Lung (tissue), 12 donors: ENCODE results near the gene HDC. TPM values are rescaled to one million over a fixed set of nuclear protein-coding genes. Genes with fewer than 3 reads are reported as not detected.

ENCODE experiments used
- ATAC-seq: fragments of 200-7000 bp; cut with Tn5 transposase; one replicate; pipeline ENCODE4 v1.9.1; 2020; ENCODE audit warnings: moderate number of reproducible peaks; ENCODE audit not compliant: insufficient read depth, low FRiP score
- DNase-seq, 3 donors: peaks; one replicate each; pipeline ENCODE4 v3.0.0-alpha.2; 2013 to 2017
- H3K27ac ChIP-seq, 2 donors: one replicate each; pipeline ENCODE4 v1.5.1; 2013; ENCODE audit warnings: mild to moderate bottlenecking in 2 of 2, moderate library complexity in 2 of 2, control low read depth in 1 of 2, inconsistent platforms in 1 of 2, low read depth in 1 of 2, low read length in 1 of 2
- H3K27me3 ChIP-seq, 3 donors: one replicate each; pipeline ENCODE4 v1.5.1; 2013; ENCODE audit warnings: low read length in 2 of 3; ENCODE audit not compliant: control insufficient read depth in 3 of 3, insufficient read depth in 3 of 3
- H3K36me3 ChIP-seq, 4 donors: one replicate each; pipeline ENCODE4 v1.5.1; 2013; ENCODE audit warnings: low read length in 4 of 4, mild to moderate bottlenecking in 1 of 4, moderate library complexity in 1 of 4; ENCODE audit not compliant: control insufficient read depth in 4 of 4, insufficient read depth in 4 of 4
- H3K4me1 ChIP-seq, 5 donors: one replicate each; pipeline ENCODE4 v1.5.1; 2013; ENCODE audit warnings: low read length in 5 of 5, mild to moderate bottlenecking in 2 of 5, moderate library complexity in 1 of 5; ENCODE audit not compliant: control insufficient read depth in 5 of 5, insufficient read depth in 5 of 5
- H3K4me3 ChIP-seq: one replicate; pipeline ENCODE4 v1.5.1; 2013; ENCODE audit warnings: mild to moderate bottlenecking, control low read depth, moderate library complexity
- H3K9ac ChIP-seq, 2 donors: one replicate each; pipeline ENCODE4 v1.5.1; 2013; ENCODE audit warnings: low read length in 2 of 2, control low read depth in 1 of 2; ENCODE audit not compliant: insufficient read depth in 1 of 2
- H3K9me3 ChIP-seq, 4 donors: one replicate each; pipeline ENCODE4 v1.5.1; 2013; ENCODE audit warnings: low read length in 3 of 4, mild to moderate bottlenecking in 1 of 4, moderate library complexity in 1 of 4; ENCODE audit not compliant: control insufficient read depth in 4 of 4, insufficient read depth in 3 of 4
- WGBS, 2 donors: extraction: QIAGEN DNeasy Blood & Tissue Kit; methylation state at CpG; one replicate each; pipeline ENCODE4 v1.1.7; 2013; 5-methylcytosine and 5-hydroxymethylcytosine counted together
- polyA plus RNA-seq, 2 donors: library from polyadenylated mRNA; stranded (reverse); fragments of 200-250 nt; gene quantifications; one replicate each; pipeline ENCODE4 v1.2.1, GENCODE V29; 2013
- total RNA-seq, 2 donors: library from RNA; depleted of rRNA in 1 of 2; stranded (reverse); fragments of >200 nt in 1 of 2; gene quantifications; one replicate each; pipeline ENCODE4 v1.2.1, GENCODE V29; 2014 to 2021
- TF ChIP-seq, protein P1 (sequence below): IDR thresholded peaks from 2 replicates; pipeline ENCODE4 v1.5.1; 2012; ENCODE audit warnings: mild to moderate bottlenecking; ENCODE audit errors: control extremely low read depth, extremely low read depth
- donor health status: control.
- donor health status: control.
- donor health status: Bipolar disorder and iron deficiency.
- donor health status: healthy.
- donor health status: DM: yes; HTN: yes; CAD: no.

The HDC gene
- total and polyA plus RNA-seq, 4 donors = 0.57 to 8.6 (median 1.1) TPM

DNA sequence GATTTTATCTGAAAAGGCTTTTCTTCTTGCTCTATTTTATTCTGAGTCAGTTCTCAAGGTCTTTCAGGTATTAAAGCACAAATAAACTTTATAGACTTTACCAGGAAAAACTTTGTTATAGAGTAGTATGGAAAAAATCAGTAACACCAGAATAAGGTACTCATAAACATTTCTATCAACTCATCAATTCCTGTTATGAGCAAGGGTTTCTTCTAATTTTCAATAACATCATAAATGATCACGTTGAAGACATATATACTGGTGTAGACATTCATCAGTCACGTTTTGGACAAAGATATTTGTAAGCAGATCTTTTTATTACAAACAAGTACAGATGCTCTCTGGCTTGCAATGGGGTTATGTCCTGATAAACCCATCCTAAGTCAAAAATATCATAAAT lies 9.6 kb upstream of the HDC start:
- Histone ChIP-seq H3K27me3 (no peaks in the 10 kb centered on the region), H3K36me3 (peaks cover 0 to 2% (median 0%) of the 10 kb centered on the region in 4 donors), H3K4me3 (no peak overlapping the region), H3K27ac (no peak overlapping the region), H3K9me3 (no peaks in the 10 kb centered on the region), H3K9ac (no peak overlapping the region), H3K4me1 (no peaks in the 10 kb centered on the region)
- WGBS, 2 donors = 60 to 63% methylated on average over 2 of the region's 2 CpGs
- TF ChIP-seq, protein P1, sequence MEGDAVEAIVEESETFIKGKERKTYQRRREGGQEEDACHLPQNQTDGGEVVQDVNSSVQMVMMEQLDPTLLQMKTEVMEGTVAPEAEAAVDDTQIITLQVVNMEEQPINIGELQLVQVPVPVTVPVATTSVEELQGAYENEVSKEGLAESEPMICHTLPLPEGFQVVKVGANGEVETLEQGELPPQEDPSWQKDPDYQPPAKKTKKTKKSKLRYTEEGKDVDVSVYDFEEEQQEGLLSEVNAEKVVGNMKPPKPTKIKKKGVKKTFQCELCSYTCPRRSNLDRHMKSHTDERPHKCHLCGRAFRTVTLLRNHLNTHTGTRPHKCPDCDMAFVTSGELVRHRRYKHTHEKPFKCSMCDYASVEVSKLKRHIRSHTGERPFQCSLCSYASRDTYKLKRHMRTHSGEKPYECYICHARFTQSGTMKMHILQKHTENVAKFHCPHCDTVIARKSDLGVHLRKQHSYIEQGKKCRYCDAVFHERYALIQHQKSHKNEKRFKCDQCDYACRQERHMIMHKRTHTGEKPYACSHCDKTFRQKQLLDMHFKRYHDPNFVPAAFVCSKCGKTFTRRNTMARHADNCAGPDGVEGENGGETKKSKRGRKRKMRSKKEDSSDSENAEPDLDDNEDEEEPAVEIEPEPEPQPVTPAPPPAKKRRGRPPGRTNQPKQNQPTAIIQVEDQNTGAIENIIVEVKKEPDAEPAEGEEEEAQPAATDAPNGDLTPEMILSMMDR = no peak
- no peak for ATAC-seq
- DNase-seq = no peak

DNA sequence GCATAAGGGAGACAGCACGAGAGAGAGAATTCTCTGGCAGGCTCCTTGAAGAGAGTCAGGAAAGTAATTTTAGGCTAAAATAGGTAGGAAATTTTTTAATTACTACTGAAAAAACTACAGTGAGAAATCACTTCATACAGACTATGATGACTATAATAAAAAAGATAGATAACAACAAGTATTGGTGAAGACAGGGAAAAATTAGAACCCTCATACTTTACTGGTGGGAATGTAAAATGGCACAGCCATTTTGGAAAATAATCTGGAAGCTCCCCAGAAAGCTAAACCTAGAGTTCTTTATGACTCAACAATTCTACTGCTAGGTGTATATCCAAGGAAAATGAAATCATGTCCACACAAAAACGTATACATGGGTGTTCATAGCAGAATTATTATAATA lies 2.1 kb upstream of the HDC start:
- Histone ChIP-seq H3K27ac (no peak overlapping the region), H3K36me3 (no peaks in the 10 kb centered on the region), H3K9ac (no peak overlapping the region), H3K9me3 (peaks cover 0 to 5% (median 0%) of the 10 kb centered on the region in 4 donors), H3K4me3 (no peak overlapping the region), H3K4me1 (peaks cover 0 to 2% (median 0%) of the 10 kb centered on the region in 5 donors), H3K27me3 (no peaks in the 10 kb centered on the region)
- DNase-seq (no peak), ATAC-seq (no peak)
- TF ChIP-seq, protein P1 = no peak
- 82 to 86% methylated on average over 2 of the region's 2 CpGs for WGBS, 2 donors

DNA sequence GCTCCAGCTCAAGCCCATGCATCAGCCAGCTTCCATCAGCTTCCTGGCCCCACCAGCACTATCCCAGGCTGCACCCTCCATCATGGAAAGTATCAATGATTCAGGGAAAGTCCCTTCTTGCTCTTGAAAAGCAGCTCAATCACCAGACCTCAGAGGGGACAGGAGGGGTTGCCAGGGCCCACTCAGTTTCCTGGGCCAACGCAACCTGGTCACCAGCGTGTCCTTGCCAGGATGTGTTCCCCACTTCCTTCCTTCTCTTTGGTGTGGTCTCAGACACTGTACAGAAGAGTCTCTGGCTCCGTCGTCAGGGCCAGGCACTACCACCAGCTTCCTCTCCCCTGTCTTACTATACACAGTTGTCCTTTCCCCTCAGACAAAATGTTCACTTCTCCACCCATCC lies 3.0 kb downstream of the HDC start:
- Histone ChIP-seq H3K36me3 (no peaks in the 10 kb centered on the region), H3K27me3 (no peaks in the 10 kb centered on the region), H3K4me1 (peaks cover 0 to 3% (median 0%) of the 10 kb centered on the region in 5 donors), H3K4me3 (no peak overlapping the region), H3K27ac (no peak overlapping the region), H3K9me3 (peaks cover 0 to 3% (median 0%) of the 10 kb centered on the region in 4 donors), H3K9ac (no peak overlapping the region)
- ATAC-seq (no peak), DNase-seq (no peak)
- WGBS, 2 donors = 8 to 42% methylated on average over 4 of the region's 4 CpGs
- TF ChIP-seq, protein P1 = no peak

DNA sequence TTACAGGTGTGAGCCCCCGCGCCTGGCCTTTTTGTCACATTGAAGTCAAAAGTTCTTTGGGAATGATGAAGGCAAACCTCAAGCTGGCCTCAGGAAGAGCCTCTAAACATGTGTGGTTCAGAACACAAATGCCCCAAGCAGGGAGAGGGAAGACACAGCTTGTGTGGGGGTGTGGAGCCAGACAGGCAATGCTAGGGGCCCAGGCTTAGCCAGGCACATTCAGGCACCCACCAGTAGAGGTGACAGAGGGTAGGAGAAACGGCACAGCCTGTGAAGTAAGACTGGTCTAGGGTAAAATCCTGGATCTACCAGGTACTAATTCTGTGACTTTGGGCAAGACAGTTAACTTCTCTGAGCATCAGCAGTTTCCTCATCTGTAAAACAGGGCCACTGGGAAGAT lies 3.5 kb downstream of the HDC start:
- H3K9me3 ChIP-seq = no peaks in the 10 kb centered on the region
- WGBS, 2 donors = 86 to 91% methylated on average over 3 of the region's 3 CpGs
- DNase-seq (no peak), ATAC-seq (no peak)
- TF ChIP-seq, protein P1 = no peak
- H3K36me3 ChIP-seq = no peaks in the 10 kb centered on the region
- no peak overlapping the region for H3K4me3 ChIP-seq
- H3K4me1 ChIP-seq = peaks cover 0 to 3% (median 0%) of the 10 kb centered on the region in 5 donors
- H3K27me3 ChIP-seq = no peaks in the 10 kb centered on the region
- H3K9ac ChIP-seq = no peak overlapping the region
- no peak overlapping the region for H3K27ac ChIP-seq
